HEK293T (cell line): ENCODE measurements around the gene KIRREL2.
"Not testable (repeated sequence)": the region's sequence is repeated elsewhere in the genome, so short reads cannot be mapped to it uniquely, and the experiment has no call there.

Source experiments
- CTCF ChIA-PET: fragments of 350-600 bp; formaldehyde crosslinking; extraction: SDS; loops from one replicate; lab custom pipeline; 2021; ENCODE audit warnings: antibody characterized with exemption, inconsistent platforms; lab: Yijun Ruan, JAX
- POLR2A ChIA-PET: fragments of 350-600 bp; formaldehyde crosslinking; extraction: SDS; loops from one replicate; lab custom pipeline; 2020; ENCODE audit warnings: antibody characterized with exemption, inconsistent platforms; lab: Yijun Ruan, JAX
- DNase-seq: peaks from one replicate; pipeline ENCODE4 v3.0.0; 2012; ENCODE audit warnings: mixed read lengths; ENCODE audit errors: extremely low spot score
- ARNT ChIP-seq: fragments of 450-650 bp; IDR thresholded peaks from 2 replicates; pipeline ENCODE4 v1.6.1; 2017; ENCODE audit warnings: mild to moderate bottlenecking
- BHLHE40 ChIP-seq: fragments of 450-650 bp; IDR thresholded peaks from 2 replicates; pipeline ENCODE4 v1.6.1; 2016; ENCODE audit warnings: mild to moderate bottlenecking, moderate library complexity, borderline replicate concordance
- ELF4 ChIP-seq: fragments of 450-650 bp; IDR thresholded peaks from 2 replicates; pipeline ENCODE4 v1.6.1; 2017; ENCODE audit warnings: antibody characterized with exemption
- FOXA1 ChIP-seq: fragments of 450-650 bp; IDR thresholded peaks from 2 replicates; pipeline ENCODE4 v1.6.1; 2016; ENCODE audit warnings: mild to moderate bottlenecking
- FOXK2 ChIP-seq: fragments of 450-650 bp; IDR thresholded peaks from 2 replicates; pipeline ENCODE4 v1.6.1; 2016; ENCODE audit warnings: mild to moderate bottlenecking
- FOXM1 ChIP-seq: fragments of 450-650 bp; IDR thresholded peaks from 2 replicates; pipeline ENCODE4 v1.6.1; 2017; ENCODE audit warnings: mild to moderate bottlenecking, borderline replicate concordance
- HDGF ChIP-seq: fragments of 450-650 bp; IDR thresholded peaks from 2 replicates; pipeline ENCODE4 v1.6.1; 2017; ENCODE audit warnings: antibody characterized with exemption, borderline replicate concordance
- L3MBTL2 ChIP-seq: fragments of 450-650 bp; conservative IDR thresholded peaks from 2 replicates; pipeline ENCODE4 v1.6.1; 2016; ENCODE audit warnings: mild to moderate bottlenecking
- LEF1 ChIP-seq: fragments of 450-650 bp; IDR thresholded peaks from 2 replicates; pipeline ENCODE4 v1.6.1; 2017; ENCODE audit warnings: mild to moderate bottlenecking, borderline replicate concordance
- NFRKB ChIP-seq: fragments of 450-650 bp; IDR thresholded peaks from 2 replicates; pipeline ENCODE4 v1.6.1; 2016; ENCODE audit warnings: mild to moderate bottlenecking, moderate library complexity
- PKNOX1 ChIP-seq: fragments of 450-650 bp; IDR thresholded peaks from 2 replicates; pipeline ENCODE4 v1.6.1; 2016
- SP1 ChIP-seq: fragments of 450-650 bp; IDR thresholded peaks from 2 replicates; pipeline ENCODE4 v1.6.1; 2017
- TARDBP ChIP-seq: fragments of 450-650 bp; IDR thresholded peaks from 2 replicates; pipeline ENCODE4 v1.6.1; 2016
- ZNF384 ChIP-seq: fragments of 450-650 bp; IDR thresholded peaks from 2 replicates; pipeline ENCODE4 v1.6.1; 2016

KIRREL2 gene

GRCh38 chr19:35828692-35829301 is 27.9 kb upstream of the KIRREL2 start:
- TF ChIP-seq PKNOX1, result no peak
- TF ChIP-seq SP1, result no peak
- no peak for TF ChIP-seq LEF1
- no peak for TF ChIP-seq L3MBTL2
- TF ChIP-seq NFRKB, result no peak
- TF ChIP-seq FOXA1, result no peak
- no peak for TF ChIP-seq ELF4
- no peak for TF ChIP-seq ZNF384
- no peak for TF ChIP-seq TARDBP
- CTCF ChIA-PET, result interaction anchor here (1.0 kb wide), 1 partner anchor 9 kb away, joined by 4 read pairs; no protein-coding TSS in a partner anchor
- DNase-seq, result peak; percentile 66
- POLR2A ChIA-PET, result no interaction called here

- TF ChIP-seq L3MBTL2, result no peak
- TF ChIP-seq BHLHE40, result no peak
- no peak for TF ChIP-seq PKNOX1
- TF ChIP-seq FOXK2, result no peak
- no peak for TF ChIP-seq ZNF384
- TF ChIP-seq SP1, result no peak
- TF ChIP-seq ARNT, result no peak
- CTCF ChIA-PET, result no interaction called here
- no peak for DNase-seq
- POLR2A ChIA-PET, result no interaction called here
These were observed 25.7 kb upstream of the KIRREL2 start for GRCh38 chr19:35830986-35831385.

- POLR2A ChIA-PET, result no interaction called here
- DNase-seq, result no peak
- CTCF ChIA-PET, result no interaction called here
- TF ChIP-seq HDGF (no peak), FOXA1 (no peak)
These were observed 24.7 kb upstream of the KIRREL2 start for GRCh38 chr19:35832054-35832453.

GRCh38 chr19:35833972-35834371 is 22.7 kb upstream of the KIRREL2 start:
- CTCF ChIA-PET, result no interaction called here
- TF ChIP-seq NFRKB (no peak), ZNF384 (no peak), L3MBTL2 (no peak)
- DNase-seq, result no peak
- POLR2A ChIA-PET, result interaction anchor here (0.7 to 1.2 kb wide), 3 partner anchors 9 to 92 kb away, joined by 3 read pairs; no protein-coding TSS in a partner anchor

GRCh38 chr19:35836096-35836495 is 20.6 kb upstream of the KIRREL2 start:
- peak; percentile 75 for TF ChIP-seq ZNF384
- DNase-seq, CTCF ChIA-PET, POLR2A ChIA-PET: not testable (repeated sequence)

- DNase-seq, result no peak
- CTCF ChIA-PET, result no interaction called here
- POLR2A ChIA-PET, result no interaction called here
- no peak for TF ChIP-seq SP1
- TF ChIP-seq FOXK2, result no peak
- no peak for TF ChIP-seq TARDBP
- no peak for TF ChIP-seq BHLHE40
- no peak for TF ChIP-seq FOXM1
- TF ChIP-seq LEF1, result no peak
- no peak for TF ChIP-seq HDGF
These were observed 14.6 kb upstream of the KIRREL2 start for GRCh38 chr19:35841961-35842595.

- no peak for TF ChIP-seq PKNOX1
- TF ChIP-seq TARDBP, result no peak
- TF ChIP-seq FOXA1, result no peak
- TF ChIP-seq L3MBTL2, result no peak
- ChIA-PET POLR2A (no interaction called here), CTCF (no interaction called here)
- no peak for DNase-seq
These were observed 13.9 kb upstream of the KIRREL2 start for GRCh38 chr19:35842666-35843272.
